Renal cortical epithelial cell (primary cell): ENCODE measurements around the gene ZNF524. TPM values are rescaled to one million over a fixed set of nuclear protein-coding genes. Genes with fewer than 3 reads are reported as not detected.

Experiments
- DNase-seq: peaks from one replicate; pipeline ENCODE4 v3.0.0-alpha.2; 2011; ENCODE audit warnings: low read depth
- total RNA-seq: library from RNA; depleted of rRNA; stranded (reverse); fragments of >200 nt; gene quantifications from 2 replicates; pipeline ENCODE4 v1.2.3, GENCODE V29; 2014

ZNF524 gene
- total RNA-seq, 1 donor from 2014 or later, result 9.3 TPM

GRCh38 chr19:55642153-55643002 is 42.3 kb downstream of the ZNF524 start:
- DNase-seq, result no peak

GRCh38 chr19:55643003-55643886 is 43.2 kb downstream of the ZNF524 start, which contains the start of gene ZNF581:
TSS of gene ZNF581 (plus strand) at chr19:55643649. CDS start at chr19:55644572, 923 bp downstream.
- peak; percentile 72 for DNase-seq

GRCh38 chr19:55643887-55644176 is 43.7 kb downstream of the ZNF524 start:
- no peak for DNase-seq

- DNase-seq, result no peak
Measured at GRCh38 chr19:55644191-55644833, 44.2 kb downstream of the ZNF524 start.

- DNase-seq, result no peak
Measured at GRCh38 chr19:55644842-55645511, 44.9 kb downstream of the ZNF524 start.

- no peak for DNase-seq
Measured at GRCh38 chr19:55645512-55645881, 45.4 kb downstream of the ZNF524 start.

GRCh38 chr19:55646889-55647731 is 47.0 kb downstream of the ZNF524 start:
- no peak for DNase-seq

GRCh38 chr19:55647732-55648584 is 47.9 kb downstream of the ZNF524 start, which contains the start of gene CCDC106:
TSS of gene CCDC106 (plus strand) at chr19:55648212. CDS start at chr19:55649047, 835 bp downstream.
- no peak for DNase-seq

GRCh38 chr19:55648585-55649267 is 48.6 kb downstream of the ZNF524 start:
- no peak for DNase-seq

GRCh38 chr19:55649268-55650125 is 49.4 kb downstream of the ZNF524 start:
- no peak for DNase-seq

- no peak for DNase-seq
Measured at GRCh38 chr19:55650126-55650557, 50.1 kb downstream of the ZNF524 start.

GRCh38 chr19:55650602-55651230 is 50.6 kb downstream of the ZNF524 start:
- DNase-seq, result no peak

- no peak for DNase-seq
Measured at GRCh38 chr19:55651236-55651635, 51.1 kb downstream of the ZNF524 start.

- DNase-seq, result no peak
Measured at GRCh38 chr19:55652311-55653128, 52.4 kb downstream of the ZNF524 start.
